T-helper 17 cell (primary cell): ENCODE measurements around the gene PIRT. TPM values are rescaled to one million over a fixed set of nuclear protein-coding genes. Genes with fewer than 3 reads are reported as not detected.

ENCODE experiments used
- ATAC-seq: fragments of 150-1000 bp; cut with Tn5 transposase; 2 replicates; pipeline ENCODE4 v1.10.0; 2021; ENCODE audit warnings: mild to moderate bottlenecking, moderate library complexity
- DNase-seq, 3 donors: peaks; one replicate each; pipeline versions ENCODE4 v3.0.0 to v3.0.0-alpha.2; 2020 to 2021
- H3K9me3 ChIP-seq: one replicate; pipeline ENCODE4 v1.7.0; 2013; ENCODE audit warnings: low read length, mild to moderate bottlenecking; ENCODE audit not compliant: control insufficient read depth, poor library complexity, severe bottlenecking
- H3K27ac Mint-ChIP-seq: one replicate; pipeline ENCODE4 v1.8.0; 2022; ENCODE audit warnings: mild to moderate bottlenecking, moderate library complexity, mixed read lengths
- H3K27me3 Mint-ChIP-seq: one replicate; pipeline ENCODE4 v1.8.0; 2022; ENCODE audit warnings: mixed read lengths
- H3K36me3 Mint-ChIP-seq: one replicate; pipeline ENCODE4 v1.8.0; 2022; ENCODE audit warnings: low read depth, mixed read lengths
- H3K4me1 Mint-ChIP-seq: one replicate; pipeline ENCODE4 v1.8.0; 2022; ENCODE audit warnings: mild to moderate bottlenecking, mixed read lengths
- H3K4me3 Mint-ChIP-seq: one replicate; pipeline ENCODE4 v1.8.0; 2022; ENCODE audit warnings: mild to moderate bottlenecking, moderate library complexity, mixed read lengths
- total RNA-seq, 4 donors: library from RNA in 2 of 4; stranded (reverse) in 2 of 4; gene quantifications; one replicate each; pipeline ENCODE4 v1.2.3 and lab custom pipeline; 2022 to 2026

The PIRT gene
- total RNA-seq, 2 donors from 2014 or later = not detected

- H3K27me3 Mint-ChIP-seq = no peaks in the 10 kb centered on the region
- ATAC-seq = no peak
- no peak overlapping the region for H3K27ac Mint-ChIP-seq
- peaks cover 2% of the 10 kb centered on the region for H3K4me1 Mint-ChIP-seq
- peaks cover 5% of the 10 kb centered on the region for H3K36me3 Mint-ChIP-seq
- H3K9me3 ChIP-seq = peaks cover 7% of the 10 kb centered on the region
- DNase-seq = no peak
- no peak overlapping the region for H3K4me3 Mint-ChIP-seq
Measured at GRCh38 chr17:10773391-10773790, 64.5 kb downstream of the PIRT start.

Other genes with a start within 250 kb of the PIRT start
- 1 to 10 TPM; 2.8 to 3.2 TPM for gene MYH3, start 180.8 kb downstream of the PIRT start, total RNA-seq
- 10 to 100 TPM; 16.4 to 17.7 TPM for gene SCO1, start 140.6 kb downstream of the PIRT start, total RNA-seq
- 10 to 100 TPM; 17.6 to 20.9 TPM for gene ADPRM, start 140.5 kb downstream of the PIRT start, total RNA-seq
- gene TMEM220, start 108.1 kb downstream of the PIRT start, total RNA-seq = under 1 TPM; 0.77 to 0.81 TPM
- not detected for gene TMEM238L, start 34.0 kb downstream of the PIRT start, total RNA-seq